PC-9 (cell line): Measurements from ENCODE around the gene DNAJC5. TPM values are rescaled to one million over a fixed set of nuclear protein-coding genes. Genes with fewer than 3 reads are reported as not detected.

Experiments used
- BruUV-seq: library from RNA; stranded (reverse); fragments of 400-500 nt; replicated peaks from 2 replicates; lab custom pipeline; 2021; lab: Mats Ljungman, UMichigan
- CTCF ChIA-PET: fragments of 300-600 bp; sonication (Branson Sonifier 250); formaldehyde crosslinking; loops from one replicate; lab custom pipeline; 2022; ENCODE audit warnings: antibody characterized with exemption; lab: Charles Lee
- POLR2A ChIA-PET: fragments of 300-600 bp; sonication (Branson Sonifier 250); formaldehyde crosslinking; loops from one replicate; lab custom pipeline; 2022; ENCODE audit warnings: antibody characterized with exemption; ENCODE audit not compliant: unreplicated experiment; lab: Charles Lee
- DNase-seq, 2 experiments: peaks; one replicate each; pipeline versions ENCODE4 v3.0.0 to v3.0.0-alpha.2; 2015 to 2022; ENCODE audit warnings: mixed read lengths in 1 of 2
- H2AFZ ChIP-seq: fragments of 200-600 bp; sonication (generic); 2 replicates; pipeline ENCODE4 v1.8.1; 2017; ENCODE audit warnings: antibody characterized with exemption
- H3F3A ChIP-seq: fragments of 200-600 bp; sonication (generic); 2 replicates; pipeline ENCODE4 v1.8.1; 2017; ENCODE audit warnings: antibody characterized with exemption, mild to moderate bottlenecking, low read depth; ENCODE audit not compliant: insufficient read depth
- H3K27ac ChIP-seq: fragments of 200-600 bp; sonication (generic); 2 replicates; pipeline ENCODE4 v1.6.1; 2016; ENCODE audit warnings: mixed run types
- H3K27me3 ChIP-seq: fragments of 200-600 bp; sonication (generic); 2 replicates; pipeline ENCODE4 v1.6.1; 2016; ENCODE audit warnings: low read depth, mixed run types; ENCODE audit not compliant: insufficient read depth
- H3K36me3 ChIP-seq: fragments of 200-600 bp; sonication (generic); 2 replicates; pipeline ENCODE4 v1.6.1; 2016; ENCODE audit warnings: low read depth, mixed run types
- H3K4me1 ChIP-seq: fragments of 200-600 bp; sonication (generic); replicated peaks from 2 replicates; pipeline ENCODE4 v1.6.1; 2016; ENCODE audit warnings: mixed run types; ENCODE audit not compliant: insufficient read depth
- H3K4me2 ChIP-seq: fragments of 200-600 bp; sonication (generic); 2 replicates; pipeline ENCODE4 v1.6.1; 2017; ENCODE audit warnings: mixed run types
- H3K4me3 ChIP-seq: fragments of 200-600 bp; sonication (generic); 2 replicates; pipeline ENCODE4 v1.6.1; 2016; ENCODE audit warnings: mixed run types
- H3K79me2 ChIP-seq: fragments of 200-600 bp; sonication (generic); 2 replicates; pipeline ENCODE4 v1.6.1; 2017; ENCODE audit warnings: low read depth, mixed run types
- H3K9me2 ChIP-seq: fragments of 200-600 bp; sonication (generic); 2 replicates; pipeline ENCODE4 v1.8.1; 2017; ENCODE audit warnings: mild to moderate bottlenecking; ENCODE audit not compliant: insufficient read depth
- H3K9me3 ChIP-seq: fragments of 200-600 bp; sonication (generic); 2 replicates; pipeline ENCODE4 v1.8.1; 2016; ENCODE audit warnings: low read depth; ENCODE audit not compliant: insufficient read depth
- H4K20me1 ChIP-seq: fragments of 200-600 bp; sonication (generic); 2 replicates; pipeline ENCODE4 v1.8.1; 2017; ENCODE audit not compliant: insufficient read depth
- CTCF ChIP-seq: fragments of 200-600 bp; sonication (generic); conservative IDR thresholded peaks from 2 replicates; pipeline ENCODE4 v1.6.1; 2017; ENCODE audit warnings: mixed run types, antibody characterized with exemption, mild to moderate bottlenecking, moderate library complexity
- EZH2 ChIP-seq: fragments of 200-600 bp; sonication (generic); IDR thresholded peaks from 2 replicates; pipeline ENCODE4 v1.8.0; 2017; ENCODE audit warnings: antibody characterized with exemption, low read depth
- intact Hi-C: fragments of 100-400 bp; cut with micrococcal nuclease; formaldehyde crosslinking; loops from one replicate; pipeline ENCODE4 v1.10.0; 2022; ENCODE audit not compliant: unreplicated experiment
- total RNA-seq: library from RNA; stranded (reverse); gene quantifications from 2 replicates; pipeline ENCODE4 v1.2.3, GENCODE V29; 2021

Gene DNAJC5
- total RNA-seq, 1 experiment from 2014 or later: 48.1 TPM

DNA sequence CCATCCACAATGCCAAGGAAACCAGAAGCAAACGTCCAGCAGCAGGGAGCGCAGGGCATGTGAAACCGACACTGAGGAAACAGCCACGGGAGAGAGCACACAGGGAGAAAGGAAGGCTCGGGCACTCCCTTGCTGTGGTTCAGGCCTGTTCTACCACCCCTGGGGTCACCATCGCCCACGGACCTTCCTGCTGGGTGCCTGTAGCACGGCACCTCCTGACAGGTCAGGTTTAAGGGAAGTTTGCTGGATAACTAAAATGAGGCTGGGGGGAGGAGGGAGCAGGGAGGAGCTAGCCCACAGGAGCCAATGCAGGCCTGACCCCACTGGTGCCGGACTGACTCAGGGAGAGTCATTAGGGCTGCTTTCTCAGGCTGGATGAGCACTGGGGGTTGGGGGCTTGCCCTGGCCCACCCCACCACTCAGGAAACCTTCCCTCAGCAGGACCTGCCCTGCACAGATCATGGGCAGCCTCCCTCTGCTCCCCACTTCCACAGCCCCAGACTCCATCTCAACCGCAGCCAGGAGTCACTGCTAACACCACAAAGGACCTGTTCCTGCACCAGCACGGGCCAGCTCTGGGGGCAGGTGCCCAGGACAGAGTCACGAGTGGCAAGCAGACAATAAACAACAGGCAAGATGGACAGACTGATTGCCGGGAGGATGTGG is 59.0 kb downstream of the DNAJC5 start:
- POLR2A ChIA-PET: interaction anchor here (0.6 kb wide), 1 partner anchor 400 kb away, joined by 3 read pairs; the partner anchor contains the start of gene FNDC11
- H3K27me3 ChIP-seq: no peaks in the 10 kb centered on the region
- CTCF ChIA-PET: no interaction called here
- H4K20me1 ChIP-seq: peaks cover 61% of the 10 kb centered on the region
- no peaks in the 10 kb centered on the region for H3K9me2 ChIP-seq
- H3K4me1 ChIP-seq: peaks cover 26% of the 10 kb centered on the region; the same call in 1 of the 2 replicates
- intact Hi-C loops: no loop called here
- peak overlapping the region; percentile 88 for H3K4me2 ChIP-seq
- peaks cover 36% of the 10 kb centered on the region for H3F3A ChIP-seq
- H2AFZ ChIP-seq: no peak overlapping the region
- BruUV-seq: no TSS peak
- DNase-seq: no peak
- H3K27ac ChIP-seq: no peak overlapping the region
- no peak for TF ChIP-seq CTCF
- TF ChIP-seq EZH2: no peak
- no peak overlapping the region for H3K4me3 ChIP-seq
- no peaks in the 10 kb centered on the region for H3K36me3 ChIP-seq
- no peaks in the 10 kb centered on the region for H3K9me3 ChIP-seq
- peaks cover 73% of the 10 kb centered on the region for H3K79me2 ChIP-seq

- POLR2A ChIA-PET: interaction anchor here (0.6 kb wide), 1 partner anchor 374 kb away, joined by 4 read pairs; no protein-coding TSS in a partner anchor
- H3K36me3 ChIP-seq: no peaks in the 10 kb centered on the region
- no peak overlapping the region for H3K27ac ChIP-seq
- peaks cover 47% of the 10 kb centered on the region for H4K20me1 ChIP-seq
- TF ChIP-seq EZH2 (no peak), CTCF (peak; percentile 57)
- CTCF ChIA-PET: interaction anchor here (0.6 to 0.7 kb wide), 2 partner anchors 90 to 1598 kb away, joined by 3 to 9 read pairs; no protein-coding TSS in a partner anchor
- H2AFZ ChIP-seq: peak overlapping the region; percentile 91
- H3K9me2 ChIP-seq: no peaks in the 10 kb centered on the region
- no peaks in the 10 kb centered on the region for H3K27me3 ChIP-seq
- peak overlapping the region; percentile 74 for H3K4me3 ChIP-seq
- H3K4me1 ChIP-seq: peaks cover 26% of the 10 kb centered on the region; the same call in 1 of the 2 replicates
- H3K4me2 ChIP-seq: peak overlapping the region; percentile 88
- peaks cover 58% of the 10 kb centered on the region for H3K79me2 ChIP-seq
- H3K9me3 ChIP-seq: no peaks in the 10 kb centered on the region
- intact Hi-C loops: loop anchor here (5.0 kb wide), 2 partner anchors 58 to 167 kb away; partner anchors contain the start of gene DNAJC5
- peaks cover 24% of the 10 kb centered on the region for H3F3A ChIP-seq
- peak; percentile 45 to 59 for DNase-seq
- BruUV-seq: no TSS peak
Observed at GRCh38 chr20:63955281-63955826, 60.4 kb downstream of the DNAJC5 start.

- peak within 1 kb of the TSS; percentile 88 for H3K4me2 ChIP-seq
- 0 out of 2 replicates have a peak, but pooled peaks have one; percentile 13 for TF ChIP-seq CTCF
- TF ChIP-seq EZH2: no peak
- peak within 1 kb of the TSS; percentile 74 for H3K4me3 ChIP-seq
- intact Hi-C loops: loop anchor here (1.0 to 5.0 kb wide), 6 partner anchors 17 to 418 kb away; partner anchors contain the start of genes ARFRP1, DNAJC5 and TCEA2
- POLR2A ChIA-PET: interaction anchor here (0.6 to 0.8 kb wide), 4 partner anchors 26 to 403 kb away, joined by 4 to 7 read pairs (median 5); partner anchors contain the start of genes ARFRP1 and ZGPAT
- H3K4me1 ChIP-seq: peaks cover 26% of the 10 kb centered on the region; the same call in 1 of the 2 replicates
- no peaks in the 10 kb centered on the region for H3K9me3 ChIP-seq
- H3K27me3 ChIP-seq: no peaks in the 10 kb centered on the region
- H3K9me2 ChIP-seq: no peaks in the 10 kb centered on the region
- DNase-seq: peak; percentile 74 to 94
- H4K20me1 ChIP-seq: peaks cover 40% of the 10 kb centered on the region
- peak within 1 kb of the TSS; percentile 91 for H2AFZ ChIP-seq
- BruUV-seq: TSS peak; percentile 59
- H3K27ac ChIP-seq: peak within 1 kb of the TSS; percentile 65
- H3F3A ChIP-seq: peaks cover 24% of the 10 kb centered on the region
- CTCF ChIA-PET: no interaction called here
- no peaks in the 10 kb centered on the region for H3K36me3 ChIP-seq
- peaks cover 51% of the 10 kb centered on the region for H3K79me2 ChIP-seq
Observed at GRCh38 chr20:63955827-63956663, 61.1 kb downstream of the DNAJC5 start, which contains the start of gene UCKL1. UCKL1 (minus strand) TSS chr20:63956416; CDS start chr20:63956372, 44 bp downstream.
